Glutamatergic neuron (in vitro differentiated cells): ENCODE measurements around the gene ADAMTS17. TPM values are rescaled to one million over a fixed set of nuclear protein-coding genes. Genes with fewer than 3 reads are reported as not detected.

ENCODE experiments used
- DNase-seq: peaks from one replicate; pipeline ENCODE4 v3.0.0; 2022
- H3K27ac Mint-ChIP-seq: one replicate; pipeline ENCODE4 v1.8.0; 2020; ENCODE audit warnings: mild to moderate bottlenecking, mixed read lengths, inconsistent platforms; ENCODE audit not compliant: unreplicated experiment
- H3K27me3 Mint-ChIP-seq: one replicate; pipeline ENCODE4 v1.8.0; 2020; ENCODE audit warnings: mild to moderate bottlenecking, moderate library complexity, mixed read lengths, inconsistent platforms; ENCODE audit not compliant: unreplicated experiment
- H3K36me3 Mint-ChIP-seq: one replicate; pipeline ENCODE4 v1.8.0; 2020; ENCODE audit warnings: mild to moderate bottlenecking, mixed read lengths, inconsistent platforms; ENCODE audit not compliant: unreplicated experiment
- H3K4me1 Mint-ChIP-seq: one replicate; pipeline ENCODE4 v1.8.0; 2020; ENCODE audit warnings: mild to moderate bottlenecking, low read depth, mixed read lengths, inconsistent platforms; ENCODE audit not compliant: unreplicated experiment
- H3K4me3 Mint-ChIP-seq: one replicate; pipeline ENCODE4 v1.8.0; 2020; ENCODE audit warnings: mild to moderate bottlenecking, mixed read lengths, inconsistent platforms; ENCODE audit not compliant: unreplicated experiment
- H3K9me3 Mint-ChIP-seq: one replicate; pipeline ENCODE4 v1.8.0; 2020; ENCODE audit warnings: mild to moderate bottlenecking, moderate library complexity, mixed read lengths, inconsistent platforms; ENCODE audit not compliant: unreplicated experiment
- CTCF ChIP-seq: fragments of 200-600 bp; sonication (generic); IDR thresholded peaks from one replicate; pipeline ENCODE4 v1.5.0; 2021; ENCODE audit not compliant: partially characterized antibody, unreplicated experiment
- total RNA-seq: library from RNA; stranded (reverse); fragmentation: NEBNext Ultra II Directional; extraction: Animal tissue kit (Norgen Biotek cat#: 25700); gene quantifications from one replicate; pipeline ENCODE4 v1.2.1, GENCODE V29; 2021; ENCODE audit not compliant: unreplicated experiment

The ADAMTS17 gene
- total RNA-seq, 1 donor from 2014 or later, result 6.8 TPM

GRCh38 chr15:100224206-100225185, 117.3 kb downstream of the ADAMTS17 start:
- no peak overlapping the region for H3K4me3 Mint-ChIP-seq
- DNase-seq, result no peak

GRCh38 chr15:100222349-100222715, 119.4 kb downstream of the ADAMTS17 start:
- H3K36me3 Mint-ChIP-seq, result no peaks in the 10 kb centered on the region
- no peaks in the 10 kb centered on the region for H3K4me1 Mint-ChIP-seq
- no peak for TF ChIP-seq CTCF
- no peaks in the 10 kb centered on the region for H3K9me3 Mint-ChIP-seq
- no peak overlapping the region for H3K27ac Mint-ChIP-seq
- no peak overlapping the region for H3K4me3 Mint-ChIP-seq
- H3K27me3 Mint-ChIP-seq, result no peaks in the 10 kb centered on the region
- no peak for DNase-seq

More at GRCh38 chr15:100224206-100225185, 117.3 kb downstream of the ADAMTS17 start:
- no peaks in the 10 kb centered on the region for H3K4me1 Mint-ChIP-seq
- peaks cover 4% of the 10 kb centered on the region for H3K36me3 Mint-ChIP-seq
- peaks cover 3% of the 10 kb centered on the region for H3K9me3 Mint-ChIP-seq
- no peaks in the 10 kb centered on the region for H3K27me3 Mint-ChIP-seq
- H3K27ac Mint-ChIP-seq, result no peak overlapping the region
- TF ChIP-seq CTCF, result no peak

GRCh38 chr15:100221471-100222348, 120.1 kb downstream of the ADAMTS17 start:
- Mint-ChIP-seq H3K27me3 (no peaks in the 10 kb centered on the region), H3K4me3 (no peak overlapping the region), H3K27ac (no peak overlapping the region), H3K36me3 (no peaks in the 10 kb centered on the region), H3K9me3 (no peaks in the 10 kb centered on the region), H3K4me1 (no peaks in the 10 kb centered on the region)
- DNase-seq, result no peak
- TF ChIP-seq CTCF, result no peak

- TF ChIP-seq CTCF, result no peak
- no peaks in the 10 kb centered on the region for H3K27me3 Mint-ChIP-seq
- no peak for DNase-seq
- H3K4me3 Mint-ChIP-seq, result no peak overlapping the region
- H3K36me3 Mint-ChIP-seq, result no peaks in the 10 kb centered on the region
- H3K4me1 Mint-ChIP-seq, result no peaks in the 10 kb centered on the region
- no peaks in the 10 kb centered on the region for H3K9me3 Mint-ChIP-seq
- H3K27ac Mint-ChIP-seq, result no peak overlapping the region
These were observed 121.6 kb downstream of the ADAMTS17 start for GRCh38 chr15:100220058-100220768.
